Panc1 (cell line): ENCODE results near the gene SETD1A. TPM values are rescaled to one million over a fixed set of nuclear protein-coding genes. Genes with fewer than 3 reads are reported as not detected.
A peak's percentile ranks its signal among the peaks of the same experiment; 100 is the strongest.

Source experiments
- ATAC-seq: fragments of 200-7000 bp; cut with Tn5 transposase; 2 replicates; pipeline ENCODE4 v1.9.1; 2020; ENCODE audit warnings: mild to moderate bottlenecking, moderate library complexity
- BruUV-seq: library from RNA; stranded (reverse); fragments of 400-500 nt; replicated peaks from 2 replicates; lab custom pipeline; 2021; lab: Mats Ljungman, UMichigan
- CTCF ChIA-PET: fragments of 300-600 bp; sonication (Branson Sonifier 250); formaldehyde crosslinking; loops from one replicate; lab custom pipeline; 2022; ENCODE audit warnings: antibody characterized with exemption; lab: Charles Lee
- POLR2A ChIA-PET: fragments of 300-600 bp; sonication (Branson Sonifier 250); formaldehyde crosslinking; loops from one replicate; lab custom pipeline; 2022; ENCODE audit warnings: antibody characterized with exemption; lab: Charles Lee
- DNase-seq: peaks from one replicate; pipeline ENCODE4 v3.0.0-alpha.2; 2010; ENCODE audit warnings: low read depth, low spot score
- H3K27ac ChIP-seq: 2 replicates; pipeline ENCODE4 v1.5.1; 2011; ENCODE audit warnings: mild to moderate bottlenecking, low read length, inconsistent platforms
- H3K27me3 ChIP-seq: fragments of 200-500 bp; sonication (Bioruptor generic); 2 replicates; pipeline ENCODE4 v1.6.0; 2014; ENCODE audit warnings: low read length, inconsistent platforms; ENCODE audit not compliant: control insufficient read depth, insufficient read depth
- H3K36me3 ChIP-seq: fragments of 200-500 bp; sonication (Bioruptor generic); 2 replicates; pipeline ENCODE4 v1.5.1; 2014; ENCODE audit warnings: inconsistent platforms, mild to moderate bottlenecking, low read length, moderate library complexity; ENCODE audit not compliant: control insufficient read depth, insufficient read depth
- H3K4me1 ChIP-seq: 2 replicates; pipeline ENCODE4 v1.5.1; 2011; ENCODE audit warnings: inconsistent platforms, mild to moderate bottlenecking, low read length, moderate library complexity; ENCODE audit not compliant: control insufficient read depth, insufficient read depth
- H3K4me3 ChIP-seq, 2 experiments: 2 replicates each; pipeline ENCODE4 v1.5.1; 2011 to 2012; ENCODE audit warnings: low read depth in 2 of 2, low read length in 2 of 2, mild to moderate bottlenecking in 2 of 2, inconsistent platforms in 1 of 2, moderate library complexity in 1 of 2
- H3K9me3 ChIP-seq: fragments of 200-500 bp; sonication (Bioruptor generic); 2 replicates; pipeline ENCODE4 v1.5.1; 2014; ENCODE audit warnings: low read depth, mild to moderate bottlenecking, inconsistent platforms, low read length, moderate library complexity; ENCODE audit not compliant: control insufficient read depth, insufficient read depth
- POLR2AphosphoS5 ChIP-seq: IDR thresholded peaks from 2 replicates; pipeline ENCODE4 v1.6.1; 2012; ENCODE audit warnings: mild to moderate bottlenecking, low read depth, low read length, moderate library complexity
- SIN3A ChIP-seq: IDR thresholded peaks from 2 replicates; pipeline ENCODE4 v1.6.1; 2012; ENCODE audit warnings: low read depth, mild to moderate bottlenecking, low read length, moderate library complexity, borderline replicate concordance; ENCODE audit not compliant: insufficient read depth
- TCF7L2 ChIP-seq: IDR thresholded peaks from 2 replicates; pipeline ENCODE4 v1.6.1; 2011; ENCODE audit warnings: mild to moderate bottlenecking, low read depth, low read length, inconsistent platforms
- in situ Hi-C: cut with HindIII; loops from 2 replicates; pipeline ENCODE4 v1.10.0; 2016; ENCODE audit warnings: low sequenced_read_pairs, low pct_unique_long_range_greater_than_20kb
- intact Hi-C: fragments of 100-400 bp; cut with micrococcal nuclease; formaldehyde crosslinking; loops from one replicate; pipeline ENCODE4 v1.10.0; 2022; ENCODE audit not compliant: unreplicated experiment
- total RNA-seq: library from RNA; stranded (reverse); gene quantifications from one replicate; pipeline ENCODE4 v1.2.1, GENCODE V29; 2021; ENCODE audit not compliant: unreplicated experiment
- TF ChIP-seq, protein P1 (sequence below): fragments of 450-650 bp; IDR thresholded peaks from 2 replicates; pipeline ENCODE4 v1.5.1; 2017; ENCODE audit warnings: mild to moderate bottlenecking
- TF ChIP-seq, protein P2 (sequence below), 2 experiments: IDR thresholded peaks; 2 replicates each; pipeline ENCODE4 v1.6.1; 2011 to 2012; ENCODE audit warnings: low read depth in 2 of 2, control low read depth in 1 of 2, low read length in 1 of 2, mild to moderate bottlenecking in 1 of 2, moderate library complexity in 1 of 2; ENCODE audit not compliant: insufficient read depth in 1 of 2

The SETD1A gene
- total RNA-seq, 1 experiment from 2014 or later = 38.7 TPM

DNA sequence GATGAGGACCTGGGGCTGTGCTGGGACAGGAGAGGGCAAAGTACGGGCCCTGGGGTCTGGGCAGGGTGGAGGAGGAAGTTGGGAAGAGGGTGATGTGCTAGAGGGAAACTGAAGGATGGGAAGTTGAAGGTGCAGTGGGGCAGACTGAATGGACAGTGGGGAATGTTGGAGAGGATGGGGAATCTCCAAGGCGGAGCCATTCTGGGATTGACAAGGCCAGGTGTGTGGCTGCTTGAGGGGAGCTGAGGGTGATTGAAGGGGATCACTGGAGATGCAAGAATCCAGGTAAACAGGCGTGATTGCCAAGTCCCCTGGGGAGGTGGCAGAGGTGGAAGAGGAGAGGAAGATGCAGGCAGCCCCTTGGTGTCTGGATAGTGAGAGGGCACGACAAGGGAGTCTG lies 18.9 kb downstream of the SETD1A start:
- intact Hi-C loops = no loop called here
- peaks cover 15% of the 10 kb centered on the region; the same call in 1 of the 2 replicates for H3K36me3 ChIP-seq

DNA sequence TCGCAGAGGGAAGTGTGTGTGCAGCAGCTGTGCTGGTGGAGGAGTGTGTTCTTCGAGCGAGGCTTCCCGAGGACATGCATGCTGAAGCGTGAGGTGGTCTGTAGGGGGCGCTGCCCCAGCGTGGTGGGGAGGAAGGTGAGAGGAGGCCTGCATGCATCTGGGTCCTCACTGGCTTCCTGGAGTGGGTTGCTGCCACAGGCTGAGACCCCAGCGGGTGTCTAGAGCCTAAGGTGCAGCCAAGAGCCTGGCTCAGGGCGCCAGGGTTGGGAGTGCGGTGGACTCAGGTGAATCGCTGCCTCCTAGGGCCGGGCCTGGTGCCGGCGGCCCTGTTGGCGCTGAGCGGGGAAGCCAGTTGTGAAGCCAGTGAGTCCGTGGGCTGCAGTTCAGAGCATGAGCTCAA lies 19.9 kb downstream of the SETD1A start:
- no peak overlapping the region for H3K4me3 ChIP-seq
- BruUV-seq = no TSS peak
- TF ChIP-seq, protein P1, sequence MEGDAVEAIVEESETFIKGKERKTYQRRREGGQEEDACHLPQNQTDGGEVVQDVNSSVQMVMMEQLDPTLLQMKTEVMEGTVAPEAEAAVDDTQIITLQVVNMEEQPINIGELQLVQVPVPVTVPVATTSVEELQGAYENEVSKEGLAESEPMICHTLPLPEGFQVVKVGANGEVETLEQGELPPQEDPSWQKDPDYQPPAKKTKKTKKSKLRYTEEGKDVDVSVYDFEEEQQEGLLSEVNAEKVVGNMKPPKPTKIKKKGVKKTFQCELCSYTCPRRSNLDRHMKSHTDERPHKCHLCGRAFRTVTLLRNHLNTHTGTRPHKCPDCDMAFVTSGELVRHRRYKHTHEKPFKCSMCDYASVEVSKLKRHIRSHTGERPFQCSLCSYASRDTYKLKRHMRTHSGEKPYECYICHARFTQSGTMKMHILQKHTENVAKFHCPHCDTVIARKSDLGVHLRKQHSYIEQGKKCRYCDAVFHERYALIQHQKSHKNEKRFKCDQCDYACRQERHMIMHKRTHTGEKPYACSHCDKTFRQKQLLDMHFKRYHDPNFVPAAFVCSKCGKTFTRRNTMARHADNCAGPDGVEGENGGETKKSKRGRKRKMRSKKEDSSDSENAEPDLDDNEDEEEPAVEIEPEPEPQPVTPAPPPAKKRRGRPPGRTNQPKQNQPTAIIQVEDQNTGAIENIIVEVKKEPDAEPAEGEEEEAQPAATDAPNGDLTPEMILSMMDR = peak; percentile 34; the same call in 1 of the 2 replicates
- TF ChIP-seq SIN3A = no peak
- H3K36me3 ChIP-seq = peaks cover 11% of the 10 kb centered on the region; the same call in 1 of the 2 replicates
- no peak for DNase-seq
- no peaks in the 10 kb centered on the region for H3K4me1 ChIP-seq
- ChIA-PET POLR2A (no interaction called here), CTCF (interaction anchor here (0.6 kb wide), 1 partner anchor 168 kb away, joined by 6 read pairs; no protein-coding TSS in a partner anchor)
- no peaks in the 10 kb centered on the region for H3K27me3 ChIP-seq
- no peak overlapping the region for H3K27ac ChIP-seq
- in situ Hi-C loops = no loop called here
- H3K9me3 ChIP-seq = no peaks in the 10 kb centered on the region
- ATAC-seq = 0 out of 2 replicates have a peak, but pooled peaks have one; percentile 42
- intact Hi-C loops = no loop called here

More for the DNA sequence above, 18.9 kb downstream of the SETD1A start:
- no peak overlapping the region for H3K27ac ChIP-seq
- BruUV-seq = no TSS peak
- no peak overlapping the region for H3K4me3 ChIP-seq
- ChIA-PET POLR2A (no interaction called here), CTCF (no interaction called here)
- H3K9me3 ChIP-seq = no peaks in the 10 kb centered on the region
- no peaks in the 10 kb centered on the region for H3K27me3 ChIP-seq
- in situ Hi-C loops = no loop called here
- no peak for DNase-seq
- H3K4me1 ChIP-seq = no peaks in the 10 kb centered on the region
- no peak for TF ChIP-seq POLR2AphosphoS5
- no peak for TF ChIP-seq TCF7L2
- TF ChIP-seq SIN3A = no peak
- TF ChIP-seq, protein P2, sequence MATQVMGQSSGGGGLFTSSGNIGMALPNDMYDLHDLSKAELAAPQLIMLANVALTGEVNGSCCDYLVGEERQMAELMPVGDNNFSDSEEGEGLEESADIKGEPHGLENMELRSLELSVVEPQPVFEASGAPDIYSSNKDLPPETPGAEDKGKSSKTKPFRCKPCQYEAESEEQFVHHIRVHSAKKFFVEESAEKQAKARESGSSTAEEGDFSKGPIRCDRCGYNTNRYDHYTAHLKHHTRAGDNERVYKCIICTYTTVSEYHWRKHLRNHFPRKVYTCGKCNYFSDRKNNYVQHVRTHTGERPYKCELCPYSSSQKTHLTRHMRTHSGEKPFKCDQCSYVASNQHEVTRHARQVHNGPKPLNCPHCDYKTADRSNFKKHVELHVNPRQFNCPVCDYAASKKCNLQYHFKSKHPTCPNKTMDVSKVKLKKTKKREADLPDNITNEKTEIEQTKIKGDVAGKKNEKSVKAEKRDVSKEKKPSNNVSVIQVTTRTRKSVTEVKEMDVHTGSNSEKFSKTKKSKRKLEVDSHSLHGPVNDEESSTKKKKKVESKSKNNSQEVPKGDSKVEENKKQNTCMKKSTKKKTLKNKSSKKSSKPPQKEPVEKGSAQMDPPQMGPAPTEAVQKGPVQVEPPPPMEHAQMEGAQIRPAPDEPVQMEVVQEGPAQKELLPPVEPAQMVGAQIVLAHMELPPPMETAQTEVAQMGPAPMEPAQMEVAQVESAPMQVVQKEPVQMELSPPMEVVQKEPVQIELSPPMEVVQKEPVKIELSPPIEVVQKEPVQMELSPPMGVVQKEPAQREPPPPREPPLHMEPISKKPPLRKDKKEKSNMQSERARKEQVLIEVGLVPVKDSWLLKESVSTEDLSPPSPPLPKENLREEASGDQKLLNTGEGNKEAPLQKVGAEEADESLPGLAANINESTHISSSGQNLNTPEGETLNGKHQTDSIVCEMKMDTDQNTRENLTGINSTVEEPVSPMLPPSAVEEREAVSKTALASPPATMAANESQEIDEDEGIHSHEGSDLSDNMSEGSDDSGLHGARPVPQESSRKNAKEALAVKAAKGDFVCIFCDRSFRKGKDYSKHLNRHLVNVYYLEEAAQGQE (IDR thresholded peaks at IDR 0.05; ENCODE audit: insufficient read depth in 1 of 2, low read depth in 2 of 2, low read length in 1 of 2) = no peak
- TF ChIP-seq, protein P1 = no peak
- ATAC-seq = no peak
